CD8-positive, alpha-beta memory T cell (primary cell): ENCODE measurements around the gene SCPEP1. TPM values are rescaled to one million over a fixed set of nuclear protein-coding genes. Genes with fewer than 3 reads are reported as not detected.
"Not testable (repeated sequence)": the region's sequence is repeated elsewhere in the genome, so short reads cannot be mapped to it uniquely, and the experiment has no call there.

Source experiments
- CTCF ChIA-PET: fragments of 350-600 bp; sonication (Branson Sonifier 250); formaldehyde crosslinking; loops from one replicate; lab custom pipeline; 2021; ENCODE audit warnings: antibody characterized with exemption; lab: Charles Lee
- POLR2A ChIA-PET: fragments of 350-600 bp; sonication (Branson Sonifier 250); formaldehyde crosslinking; loops from one replicate; lab custom pipeline; 2021; ENCODE audit warnings: antibody characterized with exemption; lab: Charles Lee
- DNase-seq, 5 donors: peaks; one replicate each; pipeline versions ENCODE4 v3.0.0 to v3.0.0-alpha.2; 2020 to 2022; ENCODE audit warnings: mixed read lengths in 1 of 5
- H3K27ac ChIP-seq: one replicate; pipeline ENCODE4 v1.7.0; 2013; ENCODE audit warnings: low read depth, mild to moderate bottlenecking, low read length, moderate library complexity
- H3K27me3 ChIP-seq: 2 replicates; pipeline ENCODE4 v1.7.0; 2013; ENCODE audit warnings: low read length, mild to moderate bottlenecking; ENCODE audit not compliant: insufficient read depth, poor library complexity, severe bottlenecking
- H3K36me3 ChIP-seq: 2 replicates; pipeline ENCODE4 v1.7.0; 2013; ENCODE audit warnings: mild to moderate bottlenecking, low read length, moderate library complexity; ENCODE audit not compliant: insufficient read depth
- H3K4me1 ChIP-seq: 2 replicates; pipeline ENCODE4 v1.7.0; 2013; ENCODE audit warnings: mild to moderate bottlenecking, low read length, moderate library complexity; ENCODE audit not compliant: insufficient read depth
- H3K4me3 ChIP-seq: 2 replicates; pipeline ENCODE4 v1.7.0; 2013; ENCODE audit warnings: mild to moderate bottlenecking, low read length
- H3K9me3 ChIP-seq: 2 replicates; pipeline ENCODE4 v1.7.0; 2013; ENCODE audit warnings: mild to moderate bottlenecking, low read length
- H3K27ac Mint-ChIP-seq, 8 donors: one replicate each; pipeline ENCODE4 v1.8.0; 2020 to 2021; ENCODE audit warnings: mixed read lengths in 8 of 8, mild to moderate bottlenecking in 6 of 8, inconsistent platforms in 3 of 8, moderate library complexity in 3 of 8
- H3K27me3 Mint-ChIP-seq, 2 donors: one replicate each; pipeline ENCODE4 v1.8.0; 2020 to 2021; ENCODE audit warnings: mixed read lengths in 2 of 2, mild to moderate bottlenecking in 1 of 2, moderate library complexity in 1 of 2
- H3K36me3 Mint-ChIP-seq, 3 donors: one replicate each; pipeline ENCODE4 v1.8.0; 2020 to 2021; ENCODE audit warnings: mixed read lengths in 3 of 3, inconsistent platforms in 1 of 3, mild to moderate bottlenecking in 1 of 3
- H3K4me1 Mint-ChIP-seq, 3 donors: one replicate each; pipeline ENCODE4 v1.8.0; 2020 to 2021; ENCODE audit warnings: mixed read lengths in 3 of 3, inconsistent platforms in 1 of 3, mild to moderate bottlenecking in 1 of 3
- H3K4me3 Mint-ChIP-seq, 7 donors: one replicate each; pipeline ENCODE4 v1.8.0; 2020 to 2021; ENCODE audit warnings: mixed read lengths in 7 of 7, mild to moderate bottlenecking in 6 of 7, moderate library complexity in 4 of 7, inconsistent platforms in 2 of 7
- H3K9me3 Mint-ChIP-seq, 5 donors: one replicate each; pipeline ENCODE4 v1.8.0; 2020 to 2022; ENCODE audit warnings: mixed read lengths in 5 of 5, mild to moderate bottlenecking in 3 of 5, moderate library complexity in 2 of 5, inconsistent platforms in 1 of 5
- polyA plus RNA-seq: library from polyadenylated mRNA; unstranded; fragments of 300-500 nt; fragmentation: Illumina TruSeq; gene quantifications from one replicate; pipeline ENCODE4 v1.2.3, GENCODE V29; 2021
- total RNA-seq, 2 experiments: library from RNA; stranded (reverse); gene quantifications; one replicate each; pipeline ENCODE4 v1.2.3, GENCODE V29; 2021

The SCPEP1 gene
- total and polyA plus RNA-seq, 3 experiments from 2014 or later: 23.4 to 27.4 (median 26.6) TPM

DNA sequence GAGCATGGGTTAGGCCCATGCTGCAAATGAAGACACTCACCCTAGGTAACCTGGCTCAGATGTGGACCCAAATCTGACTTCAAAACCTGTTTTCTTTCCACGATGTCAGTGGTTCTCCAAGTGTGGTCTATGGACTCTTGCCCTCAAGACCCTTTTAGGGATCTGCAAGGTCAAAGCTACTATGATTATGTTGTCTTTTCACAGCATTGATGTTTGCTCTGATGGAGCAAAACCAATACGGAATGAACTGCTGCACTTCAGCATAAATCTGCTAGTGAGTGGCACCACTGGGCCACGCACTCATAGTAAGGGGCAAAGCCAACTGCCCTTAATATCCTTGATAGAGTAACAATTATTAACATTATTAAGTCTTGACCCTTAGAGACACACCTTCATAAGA, 42.5 kb upstream of the SCPEP1 start:
- ChIA-PET CTCF (interaction anchor here (1.2 to 1.6 kb wide), 3 partner anchors 25 to 118 kb away, joined by 3 to 5 read pairs (median 4); no protein-coding TSS in a partner anchor), POLR2A (no interaction called here)
- H3K27ac ChIP-seq: no peak overlapping the region
- H3K4me1 ChIP-seq: no peaks in the 10 kb centered on the region
- Mint-ChIP-seq H3K27me3 (no peaks in the 10 kb centered on the region), H3K4me1 (no peaks in the 10 kb centered on the region), H3K9me3 (peaks cover 0 to 4% (median 0%) of the 10 kb centered on the region in 5 donors), H3K27ac (no peak overlapping the region), H3K4me3 (no peak overlapping the region), H3K36me3 (peaks cover 21 to 61% (median 31%) of the 10 kb centered on the region in 3 donors)
- no peak overlapping the region for H3K4me3 ChIP-seq
- no peaks in the 10 kb centered on the region for H3K27me3 ChIP-seq
- DNase-seq: no peak
- no peaks in the 10 kb centered on the region for H3K9me3 ChIP-seq
- H3K36me3 ChIP-seq: peaks cover 21% of the 10 kb centered on the region

GRCh38 chr17:56936697-56937322, 41.1 kb upstream of the SCPEP1 start:
- no peak for DNase-seq
- H3K36me3 ChIP-seq: peaks cover 26% of the 10 kb centered on the region
- H3K27ac Mint-ChIP-seq: no peak overlapping the region
- ChIA-PET CTCF (interaction anchor here (1.6 kb wide), 1 partner anchor 119 kb away, joined by 4 read pairs; no protein-coding TSS in a partner anchor), POLR2A (no interaction called here)
- H3K4me3 Mint-ChIP-seq: no peak overlapping the region
- no peaks in the 10 kb centered on the region for H3K4me1 ChIP-seq
- peaks cover 21 to 73% (median 35%) of the 10 kb centered on the region in 3 donors for H3K36me3 Mint-ChIP-seq
- no peaks in the 10 kb centered on the region for H3K9me3 ChIP-seq
- no peak overlapping the region for H3K27ac ChIP-seq
- H3K27me3 Mint-ChIP-seq: no peaks in the 10 kb centered on the region
- H3K9me3 Mint-ChIP-seq: no peaks in the 10 kb centered on the region
- H3K27me3 ChIP-seq: no peaks in the 10 kb centered on the region
- H3K4me1 Mint-ChIP-seq: no peaks in the 10 kb centered on the region
- H3K4me3 ChIP-seq: no peak overlapping the region

- ChIA-PET POLR2A (no interaction called here), CTCF (interaction anchor here (0.6 kb wide), 1 partner anchor 43 kb away, joined by 3 read pairs; no protein-coding TSS in a partner anchor)
- no peaks in the 10 kb centered on the region for H3K9me3 Mint-ChIP-seq
- H3K4me3 Mint-ChIP-seq: no peak overlapping the region
- no peak overlapping the region for H3K4me3 ChIP-seq
- no peak overlapping the region for H3K27ac ChIP-seq
- no peaks in the 10 kb centered on the region for H3K4me1 ChIP-seq
- no peak for DNase-seq
- no peaks in the 10 kb centered on the region for H3K9me3 ChIP-seq
- H3K27ac Mint-ChIP-seq: no peak overlapping the region
- no peaks in the 10 kb centered on the region for H3K4me1 Mint-ChIP-seq
- H3K36me3 Mint-ChIP-seq: peaks cover 23 to 79% (median 36%) of the 10 kb centered on the region in 3 donors
- H3K36me3 ChIP-seq: peaks cover 31% of the 10 kb centered on the region
- no peaks in the 10 kb centered on the region for H3K27me3 Mint-ChIP-seq
- H3K27me3 ChIP-seq: no peaks in the 10 kb centered on the region
Observed at GRCh38 chr17:56937687-56938086, 40.2 kb upstream of the SCPEP1 start.

- H3K4me1 ChIP-seq, H3K9me3 ChIP-seq, POLR2A ChIA-PET, H3K27me3 Mint-ChIP-seq, H3K27ac ChIP-seq, H3K4me3 Mint-ChIP-seq, H3K9me3 Mint-ChIP-seq, H3K4me1 Mint-ChIP-seq, DNase-seq, H3K4me3 ChIP-seq, H3K27me3 ChIP-seq: not testable (repeated sequence)
- peak overlapping the region in 1 of 8 donors; percentile 23 for H3K27ac Mint-ChIP-seq
- CTCF ChIA-PET: interaction anchor here (0.6 kb wide), 1 partner anchor 44 kb away, joined by 3 read pairs; no protein-coding TSS in a partner anchor
- peaks cover 33% of the 10 kb centered on the region for H3K36me3 ChIP-seq
- H3K36me3 Mint-ChIP-seq: peaks cover 23 to 83% (median 39%) of the 10 kb centered on the region in 3 donors
Observed at GRCh38 chr17:56938206-56938605, 39.7 kb upstream of the SCPEP1 start.

DNA sequence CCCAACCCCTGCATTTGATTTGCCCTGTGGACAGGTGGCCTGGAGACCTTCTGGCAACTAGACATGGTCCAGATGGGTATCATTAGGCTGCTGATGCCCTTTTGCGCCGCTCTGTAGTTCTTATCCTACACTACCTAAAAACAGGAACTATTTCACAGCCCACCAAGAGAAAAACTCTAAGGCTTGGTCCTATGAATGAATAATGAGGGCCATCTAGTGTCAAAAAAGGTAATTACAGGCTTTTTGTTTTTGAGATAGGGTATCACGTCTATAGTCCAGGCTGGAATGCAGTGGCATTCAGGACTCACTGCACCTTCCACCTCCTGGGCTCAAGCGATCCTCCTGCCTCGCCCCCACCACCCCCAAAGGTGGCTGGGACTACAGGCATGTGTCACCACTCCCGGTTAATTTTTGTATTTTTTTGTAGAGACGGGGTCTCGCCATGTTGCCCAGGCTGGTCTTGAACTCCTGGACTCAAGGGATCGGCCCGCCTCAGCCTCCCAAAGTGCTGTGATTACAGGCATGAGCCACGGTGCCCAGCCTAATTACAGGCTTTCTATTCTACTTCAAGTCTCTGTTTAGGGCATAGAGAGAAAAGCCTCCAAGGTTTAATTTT, 38.0 kb upstream of the SCPEP1 start:
- no peaks in the 10 kb centered on the region for H3K27me3 Mint-ChIP-seq
- ChIA-PET CTCF (interaction anchor here (0.6 to 1.3 kb wide), 17 partner anchors 11 to 160 kb away, joined by 3 to 36 read pairs (median 3); no protein-coding TSS in a partner anchor), POLR2A (interaction anchor here (1.2 kb wide), 1 partner anchor 26 kb away, joined by 3 read pairs; the partner anchor contains the start of gene TRIM25)
- no peak overlapping the region for H3K4me3 Mint-ChIP-seq
- Histone ChIP-seq H3K27me3 (no peaks in the 10 kb centered on the region), H3K36me3 (peaks cover 40% of the 10 kb centered on the region), H3K9me3 (no peaks in the 10 kb centered on the region), H3K4me3 (no peak overlapping the region), H3K4me1 (no peaks in the 10 kb centered on the region), H3K27ac (no peak overlapping the region)
- peak in 2 of 5 donors; percentile 30 to 53 for DNase-seq
- no peaks in the 10 kb centered on the region for H3K9me3 Mint-ChIP-seq
- H3K27ac Mint-ChIP-seq: peak overlapping the region in 3 of 8 donors; percentile 14 to 79 (median 28)
- peaks cover 23 to 84% (median 34%) of the 10 kb centered on the region in 3 donors for H3K36me3 Mint-ChIP-seq
- H3K4me1 Mint-ChIP-seq: no peaks in the 10 kb centered on the region

DNA sequence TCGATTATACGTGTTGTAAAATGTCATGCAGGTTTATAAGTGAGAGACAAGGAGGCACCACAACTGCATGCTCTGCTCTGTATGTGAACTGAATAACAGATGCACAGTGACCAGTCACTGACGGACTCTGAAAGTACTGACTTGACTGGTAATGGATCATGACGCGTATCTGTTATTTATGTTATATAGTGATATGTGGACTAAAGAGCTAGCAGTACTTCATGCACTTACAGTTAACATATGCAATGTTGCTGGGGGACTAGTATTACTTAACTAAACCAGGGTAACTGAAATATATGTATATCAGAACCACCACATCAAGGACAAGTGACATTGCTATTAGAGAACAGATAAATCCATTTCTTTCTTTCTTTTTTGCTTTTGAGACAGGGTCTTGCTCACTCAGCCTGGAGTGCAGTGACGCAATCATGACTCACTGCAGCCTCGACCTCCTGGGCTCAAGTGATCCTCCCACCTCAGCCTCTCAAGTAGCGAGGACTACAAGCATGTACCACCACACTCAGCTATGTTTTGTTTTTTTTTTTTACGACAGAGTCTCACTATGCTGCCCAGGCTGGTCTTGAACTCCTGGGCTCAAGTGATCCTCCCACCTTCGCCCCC, 34.3 kb upstream of the SCPEP1 start:
- Histone ChIP-seq H3K4me3 (no peak overlapping the region), H3K27me3 (no peaks in the 10 kb centered on the region), H3K4me1 (no peaks in the 10 kb centered on the region), H3K9me3 (no peaks in the 10 kb centered on the region), H3K27ac (no peak overlapping the region), H3K36me3 (peaks cover 30% of the 10 kb centered on the region)
- Mint-ChIP-seq H3K4me1 (no peaks in the 10 kb centered on the region), H3K27me3 (no peaks in the 10 kb centered on the region), H3K27ac (no peak overlapping the region), H3K4me3 (no peak overlapping the region), H3K9me3 (no peaks in the 10 kb centered on the region), H3K36me3 (peaks cover 10 to 80% (median 28%) of the 10 kb centered on the region in 3 donors)
- DNase-seq: no peak
- POLR2A ChIA-PET: no interaction called here
- CTCF ChIA-PET: interaction anchor here (0.8 kb wide), 1 partner anchor 124 kb away, joined by 3 read pairs; no protein-coding TSS in a partner anchor

- no peak for DNase-seq
- H3K27ac ChIP-seq: no peak overlapping the region
- H3K36me3 ChIP-seq: peaks cover 41% of the 10 kb centered on the region
- peak overlapping the region in 1 of 8 donors; percentile 72 for H3K27ac Mint-ChIP-seq
- no peaks in the 10 kb centered on the region for H3K4me1 ChIP-seq
- H3K9me3 ChIP-seq: no peaks in the 10 kb centered on the region
- H3K36me3 Mint-ChIP-seq: peaks cover 9 to 84% (median 24%) of the 10 kb centered on the region in 3 donors
- no peaks in the 10 kb centered on the region for H3K9me3 Mint-ChIP-seq
- no peak overlapping the region for H3K4me3 Mint-ChIP-seq
- no peak overlapping the region for H3K4me3 ChIP-seq
- H3K27me3 Mint-ChIP-seq: no peaks in the 10 kb centered on the region
- H3K27me3 ChIP-seq: no peaks in the 10 kb centered on the region
- CTCF ChIA-PET: interaction anchor here (1.1 kb wide), 2 partner anchors 54 to 127 kb away, joined by 3 to 5 read pairs; no protein-coding TSS in a partner anchor
- POLR2A ChIA-PET: no interaction called here
- H3K4me1 Mint-ChIP-seq: no peaks in the 10 kb centered on the region
Observed at GRCh38 chr17:56945938-56946505, 31.9 kb upstream of the SCPEP1 start.
